HCT116 (cell line): ENCODE results near the gene SLC22A23. TPM values are rescaled to one million over a fixed set of nuclear protein-coding genes. Genes with fewer than 3 reads are reported as not detected.

Experiments used
- ATAC-seq: fragments of 200-7000 bp; cut with Tn5 transposase; 2 replicates; pipeline ENCODE4 v1.9.1; 2020; ENCODE audit warnings: mild to moderate bottlenecking, moderate library complexity
- BruUV-seq: library from RNA; stranded (reverse); fragments of 400-500 nt; replicated peaks from 2 replicates; lab custom pipeline; 2021; lab: Mats Ljungman, UMichigan
- CTCF ChIA-PET: fragments of 300-600 bp; sonication (Branson Sonifier 250); formaldehyde crosslinking; loops from one replicate; lab custom pipeline; 2021; ENCODE audit warnings: antibody characterized with exemption; lab: Charles Lee
- POLR2A ChIA-PET: fragments of 300-600, 350-600 bp; sonication (Branson Sonifier 250); formaldehyde crosslinking; loops from one replicate; lab custom pipeline; 2021; ENCODE audit warnings: antibody characterized with exemption; lab: Charles Lee
- RAD21 ChIA-PET, 2 experiments: fragments of 300-600 bp; sonication (Branson Sonifier 250); formaldehyde crosslinking; loops; one replicate each; lab custom pipeline; 2023; ENCODE audit warnings: low total read pairs in 2 of 2; ENCODE audit not compliant: uncharacterized antibody in 2 of 2, unreplicated experiment in 2 of 2, low non-redundant PET in 1 of 2; lab: Charles Lee
- DNase-seq: peaks from one replicate; pipeline ENCODE4 v3.0.0-alpha.2; 2010; ENCODE audit warnings: low read depth, low spot score
- H2AFZ ChIP-seq: fragments of 200-600 bp; shearing (Covaris generic), sonication (generic); 2 replicates; pipeline ENCODE4 v1.6.1; 2017; ENCODE audit warnings: low read depth, mixed run types, mixed read lengths, antibody characterized with exemption, low read length; ENCODE audit not compliant: poor library complexity, severe bottlenecking
- H3K27ac ChIP-seq: 2 replicates; pipeline ENCODE4 v1.5.1; 2012; ENCODE audit warnings: low read depth, low read length
- H3K27me3 ChIP-seq: fragments of 200-600 bp; sonication (generic); 2 replicates; pipeline ENCODE4 v1.6.1; 2016; ENCODE audit warnings: mixed run types, low read length, mixed read lengths; ENCODE audit not compliant: insufficient read depth
- H3K36me3 ChIP-seq, 2 experiments: fragments of 200-500 bp in 1 of 2; fragments of 200-600 bp in 1 of 2; sonication (Bioruptor generic) in 1 of 2; sonication (generic) in 1 of 2; 2 replicates each; pipeline versions ENCODE4 v1.5.1 to v1.6.1; 2014 to 2016; ENCODE audit warnings: low read length in 2 of 2, inconsistent platforms in 1 of 2, mixed read lengths in 1 of 2, mixed run types in 1 of 2; ENCODE audit not compliant: insufficient read depth in 2 of 2, control insufficient read depth in 1 of 2
- H3K4me1 ChIP-seq, 2 experiments: fragments of 200-600 bp in 1 of 2; sonication (generic) in 1 of 2; 2 replicates each; pipeline versions ENCODE4 v1.5.1 to v1.6.1; 2012 to 2017; ENCODE audit warnings: low read length in 2 of 2, inconsistent platforms in 1 of 2, mild to moderate bottlenecking in 1 of 2, mixed read lengths in 1 of 2, mixed run types in 1 of 2, moderate library complexity in 1 of 2; ENCODE audit not compliant: insufficient read depth in 2 of 2, control insufficient read depth in 1 of 2
- H3K4me2 ChIP-seq: fragments of 200-600 bp; sonication (generic); 2 replicates; pipeline ENCODE4 v1.6.1; 2017; ENCODE audit warnings: mixed run types, low read length, mixed read lengths
- H3K4me3 ChIP-seq, 2 experiments: fragments of 200-600 bp in 1 of 2; sonication (generic) in 1 of 2; replicated peaks in 1 of 2; 2 replicates each; pipeline ENCODE4 v1.5.1; 2011 to 2016; ENCODE audit warnings: low read length in 2 of 2, control low read depth in 1 of 2, low read depth in 1 of 2, mild to moderate bottlenecking in 1 of 2, mixed read lengths in 1 of 2, mixed run types in 1 of 2
- H3K79me2 ChIP-seq: fragments of 200-600 bp; sonication (generic); 2 replicates; pipeline ENCODE4 v1.6.1; 2017; ENCODE audit warnings: mild to moderate bottlenecking, mixed run types, low read length, moderate library complexity, mixed read lengths; ENCODE audit not compliant: insufficient read depth
- H3K9ac ChIP-seq: fragments of 200-600 bp; sonication (generic); 2 replicates; pipeline ENCODE4 v1.6.1; 2016; ENCODE audit warnings: low read length, mixed read lengths
- H3K9me2 ChIP-seq: fragments of 200-600 bp; sonication (generic), shearing (Covaris generic); 2 replicates; pipeline ENCODE4 v1.6.1; 2017; ENCODE audit warnings: mixed run types, mild to moderate bottlenecking, moderate library complexity; ENCODE audit not compliant: insufficient read depth
- H3K9me3 ChIP-seq, 2 experiments: fragments of 200-500 bp in 1 of 2; fragments of 200-600 bp in 1 of 2; sonication (Bioruptor generic) in 1 of 2; sonication (generic) in 1 of 2; 2 replicates each; pipeline ENCODE4 v1.6.1; 2014 to 2017; ENCODE audit warnings: low read length in 2 of 2, mixed read lengths in 2 of 2, inconsistent platforms in 1 of 2, low read depth in 1 of 2, mild to moderate bottlenecking in 1 of 2, mixed run types in 1 of 2, moderate library complexity in 1 of 2; ENCODE audit not compliant: control insufficient read depth in 1 of 2, insufficient read depth in 1 of 2
- H4K20me1 ChIP-seq: fragments of 200-600 bp; sonication (generic), shearing (Covaris generic); 2 replicates; pipeline ENCODE4 v1.6.1; 2017; ENCODE audit warnings: mixed run types, mild to moderate bottlenecking, moderate library complexity; ENCODE audit not compliant: insufficient read depth
- CBX3 ChIP-seq: IDR thresholded peaks from 2 replicates; pipeline ENCODE4 v1.6.1; 2012; ENCODE audit warnings: low read depth
- FOSL1 ChIP-seq: IDR thresholded peaks from 2 replicates; pipeline ENCODE4 v1.6.1; 2012; ENCODE audit warnings: low read depth
- JUND ChIP-seq: IDR thresholded peaks from 2 replicates; pipeline ENCODE4 v1.6.1; 2012
- POLR2AphosphoS5 ChIP-seq: IDR thresholded peaks from 2 replicates; pipeline ENCODE4 v1.6.1; 2011; ENCODE audit warnings: mild to moderate bottlenecking, low read depth, low read length, moderate library complexity
- RAD21 ChIP-seq: IDR thresholded peaks from 2 replicates; pipeline ENCODE4 v1.6.1; 2012; ENCODE audit warnings: low read depth, mild to moderate bottlenecking
- SP1 ChIP-seq: IDR thresholded peaks from 2 replicates; pipeline ENCODE4 v1.6.1; 2012; ENCODE audit warnings: low read depth
- intact Hi-C: fragments of 100-400 bp; cut with micrococcal nuclease; formaldehyde crosslinking; loops from 2 replicates; pipeline ENCODE4 v1.10.0; 2022
- total RNA-seq: library from RNA; stranded (reverse); gene quantifications from one replicate; pipeline ENCODE4 v1.2.1, GENCODE V29; 2021; ENCODE audit not compliant: unreplicated experiment

SLC22A23 gene
- total RNA-seq, 1 experiment from 2014 or later = 11.5 TPM

- ChIA-PET RAD21 (no interaction called here), CTCF (no interaction called here), POLR2A (no interaction called here)
- no peaks in the 10 kb centered on the region for H3K9me2 ChIP-seq
- no peaks in the 10 kb centered on the region for H3K9me3 ChIP-seq
- H3K4me3 ChIP-seq = 0 out of 4 replicates have a peak overlapping the region, but pooled peaks of 1 of the 2 experiments have one; percentile 4
- H3K27ac ChIP-seq = no peak overlapping the region
- H3K36me3 ChIP-seq = no peaks in the 10 kb centered on the region
- H4K20me1 ChIP-seq = no peaks in the 10 kb centered on the region
- DNase-seq (no peak), ATAC-seq (peak; percentile 48)
- TF ChIP-seq RAD21 = no peak
- peak; percentile 31; the same call in 1 of the 2 replicates for TF ChIP-seq SP1
- 0 out of 2 replicates have a peak, but pooled peaks have one; percentile 20 for TF ChIP-seq CBX3
- TF ChIP-seq FOSL1 = peak; percentile 37; the same call in 1 of the 2 replicates
- TF ChIP-seq JUND = peak; percentile 37; the same call in 1 of the 2 replicates
- H3K79me2 ChIP-seq = no peaks in the 10 kb centered on the region
- no TSS peak for BruUV-seq
- no peak overlapping the region for H3K9ac ChIP-seq
- H3K4me1 ChIP-seq = peaks cover 50 to 73% of the 10 kb centered on the region in 2 experiments
- H2AFZ ChIP-seq = no peak overlapping the region
- intact Hi-C loops = no loop called here
- H3K27me3 ChIP-seq = no peaks in the 10 kb centered on the region
- peak overlapping the region; percentile 56 for H3K4me2 ChIP-seq
These were observed 96.7 kb downstream of the SLC22A23 start for GRCh38 chr6:3359973-3360726.

GRCh38 chr6:3359101-3359752 lies 97.6 kb downstream of the SLC22A23 start:
- Histone ChIP-seq H3K27me3 (no peaks in the 10 kb centered on the region), H3K4me1 (peaks cover 45 to 67% of the 10 kb centered on the region in 2 experiments), H2AFZ (no peak overlapping the region), H3K4me2 (peak overlapping the region; percentile 56; the same call in 1 of the 2 replicates), H3K4me3 (no peak overlapping the region), H4K20me1 (no peaks in the 10 kb centered on the region), H3K9me2 (no peaks in the 10 kb centered on the region), H3K27ac (no peak overlapping the region), H3K36me3 (no peaks in the 10 kb centered on the region), H3K9ac (no peak overlapping the region), H3K79me2 (no peaks in the 10 kb centered on the region), H3K9me3 (no peaks in the 10 kb centered on the region)
- BruUV-seq = no TSS peak
- ATAC-seq (no peak), DNase-seq (no peak)
- ChIA-PET CTCF (no interaction called here), RAD21 (no interaction called here), POLR2A (no interaction called here)
- TF ChIP-seq POLR2AphosphoS5 (no peak), JUND (no peak)
- intact Hi-C loops = no loop called here
